Lung (tissue), 12 donors: ENCODE results near the gene ABCG8. TPM values are rescaled to one million over a fixed set of nuclear protein-coding genes. Genes with fewer than 3 reads are reported as not detected.

Experiments used
- ATAC-seq: fragments of 200-7000 bp; cut with Tn5 transposase; one replicate; pipeline ENCODE4 v1.9.1; 2020; ENCODE audit warnings: moderate number of reproducible peaks; ENCODE audit not compliant: insufficient read depth, low FRiP score
- DNase-seq, 3 donors: peaks; one replicate each; pipeline ENCODE4 v3.0.0-alpha.2; 2013 to 2017
- H3K27ac ChIP-seq, 2 donors: one replicate each; pipeline ENCODE4 v1.5.1; 2013; ENCODE audit warnings: mild to moderate bottlenecking in 2 of 2, moderate library complexity in 2 of 2, control low read depth in 1 of 2, inconsistent platforms in 1 of 2, low read depth in 1 of 2, low read length in 1 of 2
- H3K27me3 ChIP-seq, 3 donors: one replicate each; pipeline ENCODE4 v1.5.1; 2013; ENCODE audit warnings: low read length in 2 of 3; ENCODE audit not compliant: control insufficient read depth in 3 of 3, insufficient read depth in 3 of 3
- H3K36me3 ChIP-seq, 4 donors: one replicate each; pipeline ENCODE4 v1.5.1; 2013; ENCODE audit warnings: low read length in 4 of 4, mild to moderate bottlenecking in 1 of 4, moderate library complexity in 1 of 4; ENCODE audit not compliant: control insufficient read depth in 4 of 4, insufficient read depth in 4 of 4
- H3K4me1 ChIP-seq, 5 donors: one replicate each; pipeline ENCODE4 v1.5.1; 2013; ENCODE audit warnings: low read length in 5 of 5, mild to moderate bottlenecking in 2 of 5, moderate library complexity in 1 of 5; ENCODE audit not compliant: control insufficient read depth in 5 of 5, insufficient read depth in 5 of 5
- H3K4me3 ChIP-seq: one replicate; pipeline ENCODE4 v1.5.1; 2013; ENCODE audit warnings: mild to moderate bottlenecking, control low read depth, moderate library complexity
- H3K9ac ChIP-seq, 2 donors: one replicate each; pipeline ENCODE4 v1.5.1; 2013; ENCODE audit warnings: low read length in 2 of 2, control low read depth in 1 of 2; ENCODE audit not compliant: insufficient read depth in 1 of 2
- H3K9me3 ChIP-seq, 4 donors: one replicate each; pipeline ENCODE4 v1.5.1; 2013; ENCODE audit warnings: low read length in 3 of 4, mild to moderate bottlenecking in 1 of 4, moderate library complexity in 1 of 4; ENCODE audit not compliant: control insufficient read depth in 4 of 4, insufficient read depth in 3 of 4
- WGBS, 2 donors: extraction: QIAGEN DNeasy Blood & Tissue Kit; methylation state at CpG; one replicate each; pipeline ENCODE4 v1.1.7; 2013; 5-methylcytosine and 5-hydroxymethylcytosine counted together
- polyA plus RNA-seq, 2 donors: library from polyadenylated mRNA; stranded (reverse); fragments of 200-250 nt; gene quantifications; one replicate each; pipeline ENCODE4 v1.2.1, GENCODE V29; 2013
- total RNA-seq, 2 donors: library from RNA; depleted of rRNA in 1 of 2; stranded (reverse); fragments of >200 nt in 1 of 2; gene quantifications; one replicate each; pipeline ENCODE4 v1.2.1, GENCODE V29; 2014 to 2021
- TF ChIP-seq, protein P1 (sequence below): IDR thresholded peaks from 2 replicates; pipeline ENCODE4 v1.5.1; 2012; ENCODE audit warnings: mild to moderate bottlenecking; ENCODE audit errors: control extremely low read depth, extremely low read depth
- donor health status: control.
- donor health status: control.
- donor health status: Bipolar disorder and iron deficiency.
- donor health status: healthy.
- donor health status: DM: yes; HTN: yes; CAD: no.

ABCG8 gene
- total and polyA plus RNA-seq, 4 donors, result 0.80 TPM; not detected in 3

DNA sequence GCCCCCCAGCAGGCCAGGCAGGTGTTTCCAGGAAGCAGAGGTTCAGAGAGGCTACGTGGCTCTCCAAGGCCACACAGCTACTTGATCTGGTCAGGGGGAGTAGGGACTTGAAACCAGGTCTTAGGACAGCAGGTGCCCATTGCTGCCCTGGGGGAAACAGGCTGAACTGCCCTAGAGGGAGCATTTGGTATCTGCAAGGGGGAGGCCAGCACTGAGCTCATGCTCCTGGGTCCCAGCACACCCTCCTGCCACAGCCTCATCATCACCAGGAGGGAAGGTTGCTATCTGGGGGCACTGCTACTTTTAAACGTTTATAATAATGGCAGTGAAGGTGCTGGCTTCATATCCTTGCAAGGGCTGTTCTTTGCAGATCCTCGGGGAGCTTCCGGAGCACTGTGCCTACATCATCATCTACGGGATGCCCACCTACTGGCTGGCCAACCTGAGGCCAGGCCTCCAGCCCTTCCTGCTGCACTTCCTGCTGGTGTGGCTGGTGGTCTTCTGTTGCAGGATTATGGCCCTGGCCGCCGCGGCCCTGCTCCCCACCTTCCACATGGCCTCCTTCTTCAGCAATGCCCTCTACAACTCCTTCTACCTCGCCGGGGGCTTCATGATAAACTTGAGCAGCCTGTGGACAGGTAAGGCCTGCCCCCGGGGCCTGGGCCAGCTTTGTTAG lies 36.1 kb downstream of the ABCG8 start:
- Histone ChIP-seq H3K9me3 (no peaks in the 10 kb centered on the region), H3K4me3 (no peak overlapping the region), H3K27me3 (peaks cover 0 to 3% (median 0%) of the 10 kb centered on the region in 3 donors), H3K4me1 (no peaks in the 10 kb centered on the region), H3K36me3 (no peaks in the 10 kb centered on the region), H3K27ac (no peak overlapping the region), H3K9ac (no peak overlapping the region)
- DNase-seq, result no peak
- ATAC-seq, result no peak
- 84 to 90% methylated on average over 11 of the region's 11 CpGs for WGBS, 2 donors
- TF ChIP-seq, protein P1, sequence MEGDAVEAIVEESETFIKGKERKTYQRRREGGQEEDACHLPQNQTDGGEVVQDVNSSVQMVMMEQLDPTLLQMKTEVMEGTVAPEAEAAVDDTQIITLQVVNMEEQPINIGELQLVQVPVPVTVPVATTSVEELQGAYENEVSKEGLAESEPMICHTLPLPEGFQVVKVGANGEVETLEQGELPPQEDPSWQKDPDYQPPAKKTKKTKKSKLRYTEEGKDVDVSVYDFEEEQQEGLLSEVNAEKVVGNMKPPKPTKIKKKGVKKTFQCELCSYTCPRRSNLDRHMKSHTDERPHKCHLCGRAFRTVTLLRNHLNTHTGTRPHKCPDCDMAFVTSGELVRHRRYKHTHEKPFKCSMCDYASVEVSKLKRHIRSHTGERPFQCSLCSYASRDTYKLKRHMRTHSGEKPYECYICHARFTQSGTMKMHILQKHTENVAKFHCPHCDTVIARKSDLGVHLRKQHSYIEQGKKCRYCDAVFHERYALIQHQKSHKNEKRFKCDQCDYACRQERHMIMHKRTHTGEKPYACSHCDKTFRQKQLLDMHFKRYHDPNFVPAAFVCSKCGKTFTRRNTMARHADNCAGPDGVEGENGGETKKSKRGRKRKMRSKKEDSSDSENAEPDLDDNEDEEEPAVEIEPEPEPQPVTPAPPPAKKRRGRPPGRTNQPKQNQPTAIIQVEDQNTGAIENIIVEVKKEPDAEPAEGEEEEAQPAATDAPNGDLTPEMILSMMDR, result no peak

DNA sequence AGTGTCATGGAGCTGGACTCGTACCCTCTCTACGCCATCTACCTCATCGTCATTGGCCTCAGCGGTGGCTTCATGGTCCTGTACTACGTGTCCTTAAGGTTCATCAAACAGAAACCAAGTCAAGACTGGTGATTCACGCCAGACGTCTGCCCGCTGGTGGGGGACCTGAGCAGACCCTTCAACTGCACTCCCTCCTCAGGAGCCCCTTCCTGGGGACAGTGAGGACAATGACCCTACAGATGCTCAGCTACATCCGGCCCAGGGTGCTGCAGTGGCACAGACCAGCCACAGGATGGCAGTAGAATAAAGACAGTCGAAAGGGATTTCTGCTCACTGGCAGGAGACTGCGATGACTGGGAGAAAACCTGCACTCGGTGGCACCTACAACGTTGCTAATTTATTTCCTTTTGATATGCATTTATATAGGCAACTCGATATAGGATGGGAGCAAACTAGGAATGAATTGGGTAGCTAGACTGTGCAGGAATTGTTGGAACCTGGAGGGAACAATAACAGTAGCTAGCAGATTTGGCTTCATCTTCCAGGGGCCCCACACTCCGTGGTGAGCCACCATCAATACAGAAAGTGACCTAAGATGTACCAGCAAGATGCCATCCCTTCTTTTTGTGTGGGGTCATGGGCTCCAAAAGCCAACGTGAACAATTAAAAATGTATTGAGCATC lies 39.2 kb downstream of the ABCG8 start:
- H3K9me3 ChIP-seq, result no peaks in the 10 kb centered on the region
- TF ChIP-seq, protein P1, result peak; percentile 89
- H3K27me3 ChIP-seq, result no peaks in the 10 kb centered on the region
- no peaks in the 10 kb centered on the region for H3K36me3 ChIP-seq
- H3K4me3 ChIP-seq, result no peak overlapping the region
- 35 to 36% methylated on average over 16 of the region's 16 CpGs for WGBS, 2 donors
- no peak overlapping the region for H3K27ac ChIP-seq
- peaks cover 0 to 13% (median 6%) of the 10 kb centered on the region in 5 donors for H3K4me1 ChIP-seq
- H3K9ac ChIP-seq, result no peak overlapping the region
- ATAC-seq, result peak; percentile 65
- DNase-seq, result peak; percentile 71 to 79 (median 74)

DNA sequence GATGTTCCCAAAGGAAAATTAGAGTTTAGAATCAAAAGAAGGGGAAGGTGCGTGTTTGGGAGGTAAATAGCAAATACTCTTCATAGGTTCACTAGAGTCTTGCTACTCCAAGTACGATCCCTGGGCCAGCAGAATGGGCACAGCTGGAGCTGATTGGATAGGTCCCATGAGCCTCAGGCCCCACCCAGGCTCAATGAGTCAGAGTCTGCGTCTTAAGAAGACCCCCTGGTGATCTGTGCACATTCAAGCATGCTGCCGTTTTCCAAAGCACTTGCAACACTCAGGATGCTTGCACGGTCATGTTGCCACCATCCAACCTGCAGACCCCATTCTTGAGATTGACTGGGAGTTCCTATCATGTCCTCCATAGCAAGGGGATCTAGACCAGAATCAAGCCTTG lies 40.5 kb downstream of the ABCG8 start:
- Histone ChIP-seq H3K27me3 (no peaks in the 10 kb centered on the region), H3K4me1 (peaks cover 0 to 14% (median 10%) of the 10 kb centered on the region in 5 donors), H3K9me3 (no peaks in the 10 kb centered on the region), H3K4me3 (no peak overlapping the region), H3K9ac (no peak overlapping the region), H3K36me3 (no peaks in the 10 kb centered on the region), H3K27ac (no peak overlapping the region)
- DNase-seq (no peak), ATAC-seq (no peak)
- 83 to 88% methylated on average over 5 of the region's 5 CpGs for WGBS, 2 donors
- TF ChIP-seq, protein P1, result no peak
